Measurements from ENCODE around the gene GDI2.

The GDI2 gene

DNA sequence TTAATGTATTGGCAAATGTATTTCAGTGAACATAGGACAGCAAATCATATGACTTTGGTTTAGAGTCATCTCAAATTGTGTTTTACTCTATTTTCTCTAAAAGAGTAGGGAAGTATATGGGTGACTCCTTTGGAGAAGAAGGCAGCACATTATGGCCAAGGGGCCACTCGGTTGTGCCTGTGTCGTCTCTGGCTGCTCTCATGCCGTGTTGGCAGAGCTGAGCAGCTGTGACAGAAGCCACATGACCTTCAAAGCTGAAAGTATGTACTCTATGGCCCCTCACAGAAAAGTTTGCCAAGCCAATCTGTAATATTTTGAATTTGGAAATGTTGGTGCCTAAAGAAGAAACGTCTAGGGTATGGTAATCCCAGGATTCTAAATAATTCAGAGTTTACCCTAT, 81.1 kb downstream of the GDI2 start:
- POLR2A ChIA-PET, result no interaction called here
- DNase-seq (ENCODE audit: extremely low spot score), result no peak
- CTCF ChIA-PET, result interaction anchor here (1.3 to 1.5 kb wide), 3 partner anchors 8 to 41 kb away, joined by 3 to 5 read pairs (median 5); no protein-coding TSS in a partner anchor
- TF ChIP-seq CTCF (IDR thresholded peaks at IDR 0.05; ENCODE audit: control extremely low read depth, extremely low read depth, low read depth, missing control alignments), result no peak

DNA sequence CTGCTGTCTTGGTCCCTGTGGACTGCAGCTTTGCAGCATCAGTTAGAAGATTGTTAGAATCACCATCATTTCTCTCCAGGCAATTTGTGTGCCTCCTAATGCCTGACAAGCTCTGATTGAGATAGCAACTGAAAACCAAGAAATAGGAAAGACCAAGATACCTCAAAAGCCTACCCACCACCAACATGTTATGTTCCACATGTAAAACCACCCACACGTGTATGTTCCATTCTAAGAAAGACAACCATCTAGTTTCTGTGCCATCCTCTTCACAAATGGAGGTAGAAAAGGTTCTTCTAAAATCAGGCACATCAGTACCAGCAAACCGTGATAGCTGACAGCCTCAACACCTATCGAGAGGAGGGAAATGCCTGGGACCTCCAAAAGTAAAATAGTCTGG, 81.7 kb downstream of the GDI2 start:
- ChIA-PET CTCF (interaction anchor here (1.3 to 1.5 kb wide), 3 partner anchors 8 to 42 kb away, joined by 3 to 5 read pairs (median 5); no protein-coding TSS in a partner anchor), POLR2A (no interaction called here)
- TF ChIP-seq CTCF (IDR thresholded peaks at IDR 0.05; ENCODE audit: control extremely low read depth, extremely low read depth, low read depth, missing control alignments), result no peak

GRCh38 chr10:5730766-5731165, 82.5 kb downstream of the GDI2 start:
- no peak for DNase-seq (ENCODE audit: extremely low spot score)
- TF ChIP-seq CTCF (IDR thresholded peaks at IDR 0.05; ENCODE audit: control extremely low read depth, extremely low read depth, low read depth, missing control alignments), result no peak
- CTCF ChIA-PET, result interaction anchor here (1.2 to 1.5 kb wide), 4 partner anchors 9 to 43 kb away, joined by 3 to 5 read pairs (median 4); no protein-coding TSS in a partner anchor
- POLR2A ChIA-PET, result no interaction called here

More for the DNA sequence above, 81.7 kb downstream of the GDI2 start:
- no peak for DNase-seq (ENCODE audit: extremely low spot score)

DNA sequence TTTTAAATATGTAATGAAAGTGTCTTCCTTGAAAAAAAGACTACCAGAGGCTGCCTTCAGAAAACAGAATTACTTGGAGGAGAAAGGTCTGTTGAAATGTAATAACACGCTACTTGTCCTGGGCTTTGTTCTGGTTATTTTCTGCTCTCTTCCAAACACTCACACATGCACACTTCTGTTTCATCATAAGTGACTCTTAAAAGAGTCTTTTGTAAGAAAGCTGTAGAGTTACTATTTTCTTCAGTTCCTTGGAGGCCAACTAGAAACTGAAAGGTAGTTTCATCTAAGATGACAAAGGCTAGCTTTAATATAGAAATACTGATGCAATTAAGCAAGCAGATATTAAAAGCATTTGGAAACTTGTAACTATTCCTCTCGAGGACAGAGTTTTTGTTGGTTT, 89.5 kb downstream of the GDI2 start:
- POLR2A ChIA-PET, result no interaction called here
- DNase-seq (ENCODE audit: extremely low spot score), result no peak
- CTCF ChIA-PET, result no interaction called here
- no peak for TF ChIP-seq CTCF (IDR thresholded peaks at IDR 0.05; ENCODE audit: control extremely low read depth, extremely low read depth, low read depth, missing control alignments)

DNA sequence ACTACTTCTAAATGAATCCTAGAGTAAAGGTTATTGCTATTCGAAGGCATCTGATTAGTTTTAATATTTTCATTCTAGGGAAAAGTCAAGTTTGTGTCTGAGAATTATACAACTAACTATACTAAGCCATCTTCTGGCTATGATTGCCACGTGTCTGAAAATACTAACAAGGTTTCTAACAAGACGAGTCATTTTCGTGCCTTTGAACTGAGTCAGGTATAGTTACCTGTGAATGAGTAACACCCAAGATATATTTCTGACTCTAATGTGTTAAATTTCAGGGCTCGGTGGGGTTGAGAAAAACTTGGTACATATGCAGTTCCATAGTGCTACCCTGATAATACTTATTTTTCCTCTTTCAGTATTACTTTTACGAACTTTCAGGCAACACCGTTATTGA, 93.1 kb downstream of the GDI2 start:
- DNase-seq (ENCODE audit: extremely low spot score), result no peak
- CTCF ChIA-PET, result no interaction called here
- POLR2A ChIA-PET, result no interaction called here
- no peak for TF ChIP-seq CTCF (IDR thresholded peaks at IDR 0.05; ENCODE audit: control extremely low read depth, extremely low read depth, low read depth, missing control alignments)

DNA sequence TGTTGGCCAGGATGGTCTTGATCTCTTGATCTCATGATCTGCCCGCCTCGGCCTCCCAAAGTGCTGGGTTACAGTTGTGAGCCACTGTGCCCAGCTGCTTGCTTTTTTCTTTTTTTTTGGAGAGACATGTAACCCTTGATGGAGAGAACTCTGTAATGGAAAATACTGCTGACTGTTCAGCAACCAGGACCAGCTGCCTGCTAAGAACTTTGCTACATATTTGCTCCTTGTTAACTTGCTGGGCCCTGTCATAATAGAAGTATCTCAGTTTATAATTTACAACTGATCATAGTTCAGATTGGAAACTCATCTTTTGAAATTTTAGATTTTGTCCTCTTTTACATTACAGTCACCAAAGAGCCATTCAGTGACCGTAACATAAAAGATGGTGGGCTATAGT, 93.7 kb downstream of the GDI2 start:
- POLR2A ChIA-PET, result no interaction called here
- TF ChIP-seq CTCF (IDR thresholded peaks at IDR 0.05; ENCODE audit: control extremely low read depth, extremely low read depth, low read depth, missing control alignments), result no peak
- no peak for DNase-seq (ENCODE audit: extremely low spot score)
- CTCF ChIA-PET, result interaction anchor here (1.6 kb wide), 2 partner anchors 15 to 24 kb away, joined by 3 to 4 read pairs; no protein-coding TSS in a partner anchor
